NCI-H345 treated with DMSO at 0.1 percent for 48 hours (cell line): ENCODE data around the gene DCHS2.

Experiments
- DNase-seq: peaks from one replicate; lab custom pipeline; 2025; ENCODE audit not compliant: unreplicated experiment; lab: John Stamatoyannopoulos, UW

DCHS2 gene

GRCh38 chr4:154490583-154491340 is 837 bp downstream of the DCHS2 start:
- no peak for DNase-seq

- no peak for DNase-seq
These were observed 1.4 kb downstream of the DCHS2 start for GRCh38 chr4:154490234-154490582.

- no peak for DNase-seq
These were observed 1.9 kb downstream of the DCHS2 start for GRCh38 chr4:154489558-154490233.

GRCh38 chr4:154487145-154487544 is 4.5 kb downstream of the DCHS2 start:
- DNase-seq, result no peak

GRCh38 chr4:154485127-154485773 is 6.3 kb downstream of the DCHS2 start:
- DNase-seq, result no peak

GRCh38 chr4:154478547-154478946 is 13.1 kb downstream of the DCHS2 start:
- no peak for DNase-seq

GRCh38 chr4:154478128-154478527 is 13.5 kb downstream of the DCHS2 start:
- DNase-seq, result no peak

- no peak for DNase-seq
These were observed 15.4 kb downstream of the DCHS2 start for GRCh38 chr4:154476232-154476631.

GRCh38 chr4:154475820-154476219 is 15.8 kb downstream of the DCHS2 start:
- DNase-seq, result no peak

- DNase-seq, result no peak
These were observed 18.1 kb downstream of the DCHS2 start for GRCh38 chr4:154473497-154473896.

GRCh38 chr4:154472858-154473257 is 18.7 kb downstream of the DCHS2 start:
- DNase-seq, result no peak

GRCh38 chr4:154471526-154472331 is 19.9 kb downstream of the DCHS2 start:
- DNase-seq, result no peak

GRCh38 chr4:154471032-154471431 is 20.6 kb downstream of the DCHS2 start:
- no peak for DNase-seq

GRCh38 chr4:154467886-154468285 is 23.7 kb downstream of the DCHS2 start:
- DNase-seq, result no peak

- DNase-seq, result no peak
These were observed 25.3 kb downstream of the DCHS2 start for GRCh38 chr4:154466336-154466735.

GRCh38 chr4:154465085-154465484 is 26.5 kb downstream of the DCHS2 start:
- DNase-seq, result no peak

GRCh38 chr4:154464654-154465053 is 26.9 kb downstream of the DCHS2 start:
- no peak for DNase-seq

- no peak for DNase-seq
These were observed 29.4 kb downstream of the DCHS2 start for GRCh38 chr4:154462081-154462810.

- no peak for DNase-seq
These were observed 34.1 kb downstream of the DCHS2 start for GRCh38 chr4:154457471-154457870.

GRCh38 chr4:154456889-154457288 is 34.7 kb downstream of the DCHS2 start:
- no peak for DNase-seq

- no peak for DNase-seq
These were observed 35.4 kb downstream of the DCHS2 start for GRCh38 chr4:154456240-154456639.
